ENCODE results near the gene HOMEZ. TPM values are rescaled to one million over a fixed set of nuclear protein-coding genes. Genes with fewer than 3 reads are reported as not detected.

HOMEZ gene
- total and polyA plus RNA-seq, 2 of the 8 experiments (the other 6 are each of a cell fraction or from before 2014, with no cell fraction given) = 9.1 to 15.9 TPM

- no peak for TF ChIP-seq NANOG (IDR thresholded peaks at IDR 0.05; ENCODE audit: insufficient read depth, low read depth, low read length, poor library complexity, severe bottlenecking)
- TF ChIP-seq, protein P1, sequence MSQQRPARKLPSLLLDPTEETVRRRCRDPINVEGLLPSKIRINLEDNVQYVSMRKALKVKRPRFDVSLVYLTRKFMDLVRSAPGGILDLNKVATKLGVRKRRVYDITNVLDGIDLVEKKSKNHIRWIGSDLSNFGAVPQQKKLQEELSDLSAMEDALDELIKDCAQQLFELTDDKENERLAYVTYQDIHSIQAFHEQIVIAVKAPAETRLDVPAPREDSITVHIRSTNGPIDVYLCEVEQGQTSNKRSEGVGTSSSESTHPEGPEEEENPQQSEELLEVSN (IDR thresholded peaks at IDR 0.05) = no peak
- TF ChIP-seq CBX5 (IDR thresholded peaks at IDR 0.05; ENCODE audit: low read depth, low read length) = no peak
- TF ChIP-seq RAD21 (IDR thresholded peaks at IDR 0.05 in 1 of 2, conservative IDR thresholded peaks at IDR 0.05 in 1 of 2; ENCODE audit: low read depth in 2 of 2, low read length in 2 of 2) = no peak
- no peak for TF ChIP-seq SIRT6 (IDR thresholded peaks at IDR 0.05; ENCODE audit: low read length)
- no peak for TF ChIP-seq GTF2F1 (IDR thresholded peaks at IDR 0.05; ENCODE audit: borderline replicate concordance, low read depth, low read length)
- TF ChIP-seq SIN3A (conservative IDR thresholded peaks at IDR 0.05 in 1 of 2, IDR thresholded peaks at IDR 0.05 in 1 of 2; ENCODE audit: low read depth in 1 of 2, low read length in 2 of 2) = no peak
- TF ChIP-seq SP1 (IDR thresholded peaks at IDR 0.05; ENCODE audit: low read depth, low read length) = no peak
These were observed 22.0 kb upstream of the HOMEZ start (continued) for GRCh38 chr14:23307687-23308644.

Measured in H1 (cell line).